IMR-90 (cell line): ENCODE results near the gene IL22RA1. TPM values are rescaled to one million over a fixed set of nuclear protein-coding genes. Genes with fewer than 3 reads are reported as not detected.

Experiments
- ATAC-seq: fragments of 200-7000 bp; cut with Tn5 transposase; 2 replicates; pipeline ENCODE4 v1.9.1; 2020; ENCODE audit warnings: low read depth, mild to moderate bottlenecking, moderate library complexity
- BruUV-seq: library from RNA; stranded (reverse); fragments of 400-500 nt; replicated peaks from 2 replicates; lab custom pipeline; 2021; lab: Mats Ljungman, UMichigan
- CTCF ChIA-PET: fragments of 300-600 bp; formaldehyde crosslinking; extraction: SDS; loops from one replicate; lab custom pipeline; 2021; ENCODE audit warnings: antibody characterized with exemption; lab: Yijun Ruan, JAX
- POLR2A ChIA-PET: fragments of 300-600 bp; sonication (Branson Sonifier 250); formaldehyde crosslinking; loops from one replicate; lab custom pipeline; 2022; ENCODE audit warnings: antibody characterized with exemption; ENCODE audit not compliant: unreplicated experiment; lab: Charles Lee
- DNase-seq: peaks from one replicate; pipeline ENCODE4 v3.0.0; 2013
- H2AFZ ChIP-seq: replicated peaks from 2 replicates; pipeline ENCODE3; 2013; ENCODE audit warnings: low read length, mild to moderate bottlenecking; ENCODE audit not compliant: poor library complexity
- H2AK5ac ChIP-seq: 2 replicates; pipeline ENCODE4 v1.6.1; 2013; ENCODE audit warnings: low read depth, low read length, inconsistent platforms
- H2AK9ac ChIP-seq: replicated peaks from 2 replicates; pipeline ENCODE3; 2013; ENCODE audit warnings: mild to moderate bottlenecking, low read depth, low read length, moderate library complexity; ENCODE audit not compliant: poor library complexity
- H2BK120ac ChIP-seq: 2 replicates; pipeline ENCODE4 v1.6.1; 2013; ENCODE audit warnings: low read depth, low read length, inconsistent platforms
- H2BK15ac ChIP-seq: 3 replicates; pipeline ENCODE4 v1.6.1; 2013; ENCODE audit warnings: low read depth, low read length, inconsistent platforms
- H2BK20ac ChIP-seq: 2 replicates; pipeline ENCODE4 v1.6.1; 2013; ENCODE audit warnings: low read depth, mild to moderate bottlenecking, inconsistent platforms, low read length, moderate library complexity
- H2BK5ac ChIP-seq: 2 replicates; pipeline ENCODE4 v1.6.1; 2013; ENCODE audit warnings: mild to moderate bottlenecking, low read depth, low read length, inconsistent platforms; ENCODE audit not compliant: poor library complexity, severe bottlenecking
- H3K14ac ChIP-seq: replicated peaks from 2 replicates; pipeline ENCODE4 v1.6.1; 2013; ENCODE audit warnings: low read depth, low read length, inconsistent platforms
- H3K18ac ChIP-seq: 2 replicates; pipeline ENCODE4 v1.6.1; 2013; ENCODE audit warnings: low read depth, low read length, control low read depth
- H3K23ac ChIP-seq: 2 replicates; pipeline ENCODE4 v1.6.1; 2013; ENCODE audit warnings: low read depth, low read length, inconsistent platforms
- H3K27ac ChIP-seq: 2 replicates; pipeline ENCODE4 v1.5.1; 2013; ENCODE audit warnings: mild to moderate bottlenecking, control low read depth, low read length; ENCODE audit not compliant: insufficient read depth
- H3K27me3 ChIP-seq: 2 replicates; pipeline ENCODE4 v1.6.1; 2013; ENCODE audit warnings: low read length; ENCODE audit not compliant: control insufficient read depth, insufficient read depth
- H3K36me3 ChIP-seq: 2 replicates; pipeline ENCODE4 v1.6.1; 2013; ENCODE audit warnings: low read length, mixed read lengths; ENCODE audit not compliant: control insufficient read depth, insufficient read depth
- H3K4ac ChIP-seq: 2 replicates; pipeline ENCODE4 v1.6.1; 2013; ENCODE audit warnings: low read depth, low read length, inconsistent platforms
- H3K4me1 ChIP-seq: 2 replicates; pipeline ENCODE4 v1.6.1; 2013; ENCODE audit warnings: low read length, mixed read lengths; ENCODE audit not compliant: control insufficient read depth, insufficient read depth
- H3K4me2 ChIP-seq: 2 replicates; pipeline ENCODE4 v1.6.1; 2013; ENCODE audit warnings: low read depth, mild to moderate bottlenecking, control low read depth, low read length, moderate library complexity
- H3K4me3 ChIP-seq: 2 replicates; pipeline ENCODE4 v1.5.1; 2013; ENCODE audit warnings: low read depth, mild to moderate bottlenecking, control low read depth, low read length, moderate library complexity; ENCODE audit not compliant: insufficient read depth
- H3K56ac ChIP-seq: 2 replicates; pipeline ENCODE4 v1.6.1; 2013; ENCODE audit warnings: low read length, inconsistent platforms; ENCODE audit not compliant: insufficient read depth; ENCODE audit errors: extremely low read depth
- H3K79me1 ChIP-seq, 2 experiments: 2 replicates each; pipeline ENCODE4 v1.6.1; 2013; ENCODE audit warnings: low read length in 2 of 2, inconsistent platforms in 1 of 2, low read depth in 1 of 2
- H3K9ac ChIP-seq: 2 replicates; pipeline ENCODE4 v1.6.1; 2013; ENCODE audit warnings: low read depth, low read length, control low read depth
- H3K9me1 ChIP-seq: 2 replicates; pipeline ENCODE4 v1.6.1; 2013; ENCODE audit warnings: low read length, inconsistent platforms; ENCODE audit not compliant: insufficient read depth
- H3K9me3 ChIP-seq: 2 replicates; pipeline ENCODE4 v1.6.1; 2013; ENCODE audit warnings: low read length; ENCODE audit not compliant: control insufficient read depth, insufficient read depth
- H4K20me1 ChIP-seq: 2 replicates; pipeline ENCODE4 v1.6.1; 2013; ENCODE audit warnings: low read length, inconsistent platforms; ENCODE audit not compliant: insufficient read depth
- H4K5ac ChIP-seq: 2 replicates; pipeline ENCODE4 v1.6.1; 2013; ENCODE audit warnings: mild to moderate bottlenecking, low read depth, low read length, control low read depth
- H4K8ac ChIP-seq, 2 experiments: 2 replicates each; pipeline ENCODE4 v1.6.1; 2013; ENCODE audit warnings: low read depth in 2 of 2, low read length in 2 of 2, control low read depth in 1 of 2, inconsistent platforms in 1 of 2
- H4K91ac ChIP-seq: 2 replicates; pipeline ENCODE4 v1.6.1; 2013; ENCODE audit warnings: low read depth, low read length, inconsistent platforms; ENCODE audit not compliant: insufficient read depth
- ELK1 ChIP-seq: fragments of 150-350 bp; IDR thresholded peaks from 2 replicates; pipeline ENCODE4 v1.6.1; 2016; ENCODE audit warnings: low read depth, mild to moderate bottlenecking, low read length, moderate library complexity, borderline replicate concordance
- MXI1 ChIP-seq: IDR thresholded peaks from 2 replicates; pipeline ENCODE4 v1.6.1; 2012; ENCODE audit warnings: low read depth, mild to moderate bottlenecking, low read length, moderate library complexity, borderline replicate concordance
- NFE2L2 ChIP-seq: fragments of 150-350 bp; IDR thresholded peaks from 2 replicates; pipeline ENCODE4 v1.6.1; 2016; ENCODE audit warnings: low read depth, mild to moderate bottlenecking, low read length
- POLR2A ChIP-seq: IDR thresholded peaks from 2 replicates; pipeline ENCODE4 v1.6.1; 2012; ENCODE audit warnings: mild to moderate bottlenecking, low read depth, low read length
- USF2 ChIP-seq: fragments of 150-350 bp; IDR thresholded peaks from 2 replicates; pipeline ENCODE4 v1.6.1; 2017; ENCODE audit warnings: mild to moderate bottlenecking, antibody characterized with exemption, low read length, low read depth
- dilution Hi-C: fragments of 300-500 bp; cut with HindIII; formaldehyde crosslinking; loops from one replicate; pipeline ENCODE4 v1.14.3; 2018; ENCODE audit warnings: low sequenced_read_pairs; ENCODE audit not compliant: unreplicated experiment
- in situ Hi-C: fragments of 300-500 bp; cut with MboI; formaldehyde crosslinking; loops from 3 replicates; pipeline ENCODE4 v1.14.3; 2019; ENCODE audit warnings: low sequenced_read_pairs, inconsistent platforms, mixed read lengths
- intact Hi-C: fragments of 100-400 bp; cut with micrococcal nuclease; formaldehyde crosslinking; loops from 2 replicates; pipeline ENCODE4 v1.10.0; 2022
- polyA plus RNA-seq, 3 experiments: library from polyadenylated mRNA; depleted of rRNA; stranded (reverse); fragments of >200 nt; gene quantifications; 2 replicates each; pipeline ENCODE4 v1.2.3, GENCODE V29; 2012; ENCODE audit warnings: low replicate concordance in 1 of 3
- total RNA-seq: library from RNA; depleted of rRNA; stranded (reverse); fragments of >200 nt; gene quantifications from 2 replicates; pipeline ENCODE4 v1.2.3, GENCODE V29; 2012

The IL22RA1 gene
- total and polyA plus RNA-seq, 2 of the 4 experiments (the other 2 are of a cell fraction): not detected

- Histone ChIP-seq H3K56ac (no peak overlapping the region), H3K36me3 (no peaks in the 10 kb centered on the region), H4K8ac (no peak overlapping the region), H2BK15ac (no peak overlapping the region), H3K9ac (no peak overlapping the region), H3K18ac (no peak overlapping the region), H3K9me3 (no peaks in the 10 kb centered on the region), H3K4me3 (no peak overlapping the region), H2AK9ac (no peak overlapping the region), H3K23ac (no peak overlapping the region), H4K5ac (no peak overlapping the region), H3K27me3 (peaks cover 63% of the 10 kb centered on the region), H2BK5ac (no peak overlapping the region), H4K91ac (no peak overlapping the region), H4K20me1 (no peaks in the 10 kb centered on the region; the same call in 1 of the 2 replicates), H3K4me1 (no peaks in the 10 kb centered on the region), H2BK20ac (no peak overlapping the region), H3K14ac (no peak overlapping the region), H3K4ac (no peak overlapping the region), H2BK120ac (no peak overlapping the region), H3K79me1 (no peaks in the 10 kb centered on the region), H3K4me2 (no peak overlapping the region), H2AFZ (no peak overlapping the region), H2AK5ac (no peak overlapping the region), H3K9me1 (no peaks in the 10 kb centered on the region), H3K27ac (no peak overlapping the region)
- DNase-seq: no peak
- TF ChIP-seq USF2: no peak
- TF ChIP-seq MXI1: no peak
- TF ChIP-seq ELK1: no peak
- TF ChIP-seq POLR2A: no peak
- TF ChIP-seq NFE2L2: no peak
- in situ Hi-C loops: no loop called here
- dilution Hi-C loops: no loop called here
- POLR2A ChIA-PET: no interaction called here
- no TSS peak for BruUV-seq
- intact Hi-C loops: loop anchor here (10.0 kb wide), 1 partner anchor 50 kb away; no protein-coding TSS in a partner anchor
- ATAC-seq: no peak
- CTCF ChIA-PET: no interaction called here
Measured at GRCh38 chr1:24085007-24085406, 57.9 kb downstream of the IL22RA1 start.
